SJCRH30 (cell line): ENCODE data around the gene EXOC1. TPM values are rescaled to one million over a fixed set of nuclear protein-coding genes. Genes with fewer than 3 reads are reported as not detected.

ENCODE experiments used
- DNase-seq, 2 experiments: peaks; one replicate each; pipeline ENCODE4 v3.0.0-alpha.2; 2015 to 2020
- H3K27ac ChIP-seq: fragments of 250-450 bp; sonication (Bioruptor Pico); 2 replicates; pipeline ENCODE4 v1.5.1; 2020; ENCODE audit warnings: mild to moderate bottlenecking, moderate library complexity
- H3K27me3 ChIP-seq: fragments of 250-450 bp; sonication (Bioruptor Pico); 2 replicates; pipeline ENCODE4 v1.5.1; 2020; ENCODE audit warnings: mild to moderate bottlenecking, moderate library complexity
- H3K36me3 ChIP-seq: fragments of 250-450 bp; sonication (Bioruptor Pico); 2 replicates; pipeline ENCODE4 v1.5.1; 2020; ENCODE audit warnings: mild to moderate bottlenecking, moderate library complexity
- H3K4me1 ChIP-seq: fragments of 250-450 bp; sonication (Bioruptor Pico); 2 replicates; pipeline ENCODE4 v1.5.1; 2020; ENCODE audit warnings: mild to moderate bottlenecking, moderate library complexity
- H3K4me3 ChIP-seq: fragments of 250-450 bp; sonication (Bioruptor Pico); 2 replicates; pipeline ENCODE4 v1.5.1; 2020; ENCODE audit warnings: mild to moderate bottlenecking, moderate library complexity
- H3K9me3 ChIP-seq: fragments of 250-450 bp; sonication (Bioruptor Pico); replicated peaks from 2 replicates; pipeline ENCODE4 v1.5.1; 2020; ENCODE audit warnings: mild to moderate bottlenecking, moderate library complexity
- total RNA-seq: library from RNA; depleted of rRNA; stranded (reverse); fragments of >200 nt; shearing (Covaris generic); gene quantifications from 2 replicates; pipeline ENCODE4 v1.2.3, GENCODE V29; 2014; rRNA removed

Gene EXOC1, protein sequence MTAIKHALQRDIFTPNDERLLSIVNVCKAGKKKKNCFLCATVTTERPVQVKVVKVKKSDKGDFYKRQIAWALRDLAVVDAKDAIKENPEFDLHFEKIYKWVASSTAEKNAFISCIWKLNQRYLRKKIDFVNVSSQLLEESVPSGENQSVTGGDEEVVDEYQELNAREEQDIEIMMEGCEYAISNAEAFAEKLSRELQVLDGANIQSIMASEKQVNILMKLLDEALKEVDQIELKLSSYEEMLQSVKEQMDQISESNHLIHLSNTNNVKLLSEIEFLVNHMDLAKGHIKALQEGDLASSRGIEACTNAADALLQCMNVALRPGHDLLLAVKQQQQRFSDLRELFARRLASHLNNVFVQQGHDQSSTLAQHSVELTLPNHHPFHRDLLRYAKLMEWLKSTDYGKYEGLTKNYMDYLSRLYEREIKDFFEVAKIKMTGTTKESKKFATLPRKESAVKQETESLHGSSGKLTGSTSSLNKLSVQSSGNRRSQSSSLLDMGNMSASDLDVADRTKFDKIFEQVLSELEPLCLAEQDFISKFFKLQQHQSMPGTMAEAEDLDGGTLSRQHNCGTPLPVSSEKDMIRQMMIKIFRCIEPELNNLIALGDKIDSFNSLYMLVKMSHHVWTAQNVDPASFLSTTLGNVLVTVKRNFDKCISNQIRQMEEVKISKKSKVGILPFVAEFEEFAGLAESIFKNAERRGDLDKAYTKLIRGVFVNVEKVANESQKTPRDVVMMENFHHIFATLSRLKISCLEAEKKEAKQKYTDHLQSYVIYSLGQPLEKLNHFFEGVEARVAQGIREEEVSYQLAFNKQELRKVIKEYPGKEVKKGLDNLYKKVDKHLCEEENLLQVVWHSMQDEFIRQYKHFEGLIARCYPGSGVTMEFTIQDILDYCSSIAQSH
- 29.0 and 39.9 TPM in 2 replicates for total RNA-seq

DNA sequence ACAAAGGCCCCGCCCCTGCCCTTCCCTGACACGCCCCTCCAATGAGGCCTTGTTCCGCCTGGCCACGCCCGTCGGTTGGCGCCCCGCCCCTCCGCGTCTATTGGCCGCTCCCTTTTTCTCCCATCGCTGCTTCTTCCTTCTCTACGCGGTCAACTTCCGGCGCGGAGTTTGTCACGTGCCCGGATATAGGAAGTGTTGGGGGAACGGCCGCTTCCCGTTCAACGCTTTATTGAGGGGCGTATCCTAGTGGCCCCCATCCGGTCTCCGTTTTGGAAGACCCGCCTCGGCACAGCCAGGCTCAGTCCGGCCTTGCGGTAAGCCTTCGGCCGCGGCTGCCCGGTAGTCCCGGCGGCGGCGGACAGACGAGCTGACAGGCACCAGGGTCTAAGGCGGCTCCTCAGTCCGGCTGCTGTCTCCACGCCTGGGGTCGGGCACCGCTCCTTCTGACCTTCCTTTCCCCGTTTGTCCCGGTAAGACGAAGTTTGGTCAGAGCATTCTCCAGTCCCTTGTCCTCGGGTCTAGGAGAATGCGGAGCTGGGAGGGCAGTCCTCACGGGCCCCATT is at the start of gene EXOC1:
Gene EXOC1, plus strand, starts transcription at position 165 of the 563 bp plus-strand sequence. CDS start 4,676 bp downstream, outside the sequence.
- Histone ChIP-seq H3K27me3 (no peaks in the 10 kb centered on the region), H3K36me3 (peaks cover under 1% of the 10 kb centered on the region; the same call in 1 of the 2 replicates), H3K4me3 (peak within 1 kb of the TSS; percentile 95), H3K27ac (peak within 1 kb of the TSS; percentile 62), H3K4me1 (no peaks in the 10 kb centered on the region; the same call in 1 of the 2 replicates), H3K9me3 (no peaks in the 10 kb centered on the region)
- peak; percentile 99 for DNase-seq

DNA sequence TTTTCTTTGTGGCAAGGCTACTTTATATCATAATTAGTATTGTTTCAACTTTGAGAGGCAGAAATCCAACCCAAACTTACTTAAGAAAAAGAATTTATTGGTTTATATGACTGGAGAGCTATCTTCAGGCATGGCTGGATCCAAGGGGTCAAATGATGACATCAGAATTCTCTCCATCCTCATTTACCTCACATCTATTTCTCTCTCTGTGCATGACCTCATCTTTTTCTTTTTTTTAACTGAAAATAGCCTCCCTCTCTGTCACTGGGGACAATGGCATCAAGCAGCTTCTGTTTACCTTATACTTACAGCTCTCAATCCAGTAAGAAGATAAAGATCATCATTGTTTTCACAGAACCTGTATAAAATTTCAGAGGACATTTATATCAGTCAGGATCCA is 45.9 kb upstream of the EXOC1 start:
- no peak for DNase-seq
- Histone ChIP-seq H3K4me1 (no peaks in the 10 kb centered on the region), H3K4me3 (no peak overlapping the region), H3K36me3 (no peaks in the 10 kb centered on the region), H3K27me3 (no peaks in the 10 kb centered on the region), H3K27ac (no peak overlapping the region), H3K9me3 (no peaks in the 10 kb centered on the region)

DNA sequence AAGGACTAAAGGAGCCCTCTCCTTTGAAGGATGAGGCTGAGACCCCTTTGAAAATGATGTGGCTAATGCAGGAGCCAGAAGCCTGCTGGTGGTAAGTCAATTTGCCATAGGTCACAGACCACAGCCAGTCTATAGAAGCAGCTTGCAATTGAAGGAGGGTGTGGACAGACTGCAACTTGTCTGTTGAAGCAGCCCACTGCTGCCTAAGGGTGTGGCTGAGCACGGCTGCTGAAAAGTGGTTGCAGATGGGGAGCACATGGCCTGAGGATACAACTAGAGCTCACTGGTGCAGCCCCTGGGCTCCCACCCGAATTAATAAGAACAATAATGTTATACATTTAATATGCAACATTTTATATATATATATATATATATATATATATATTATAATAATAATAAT is 45.3 kb upstream of the EXOC1 start:
- Histone ChIP-seq H3K27me3 (no peaks in the 10 kb centered on the region), H3K4me1 (no peaks in the 10 kb centered on the region), H3K4me3 (no peak overlapping the region), H3K27ac (no peak overlapping the region), H3K9me3 (no peaks in the 10 kb centered on the region), H3K36me3 (no peaks in the 10 kb centered on the region)
- no peak for DNase-seq

DNA sequence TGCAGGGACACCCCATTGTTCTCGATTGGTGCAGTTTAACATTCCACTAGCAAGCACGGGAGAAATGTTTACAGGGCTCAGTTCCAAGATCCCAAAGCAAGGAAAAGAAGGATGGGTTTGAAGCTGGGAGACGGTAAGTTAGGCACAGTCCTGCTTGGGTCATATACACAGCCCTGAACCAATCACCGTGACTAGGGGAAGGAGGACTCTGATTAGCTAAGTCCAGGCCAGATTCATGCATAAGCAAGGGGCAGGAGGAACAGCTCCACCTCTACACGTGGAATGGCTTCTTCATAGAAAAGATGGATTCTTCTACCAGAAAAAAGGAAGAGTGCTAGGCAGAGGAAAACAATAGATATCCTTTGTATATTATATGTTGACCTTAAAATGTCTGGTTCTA is 44.8 kb upstream of the EXOC1 start:
- Histone ChIP-seq H3K27me3 (no peaks in the 10 kb centered on the region), H3K9me3 (no peaks in the 10 kb centered on the region), H3K4me3 (no peak overlapping the region), H3K27ac (no peak overlapping the region), H3K36me3 (no peaks in the 10 kb centered on the region), H3K4me1 (no peaks in the 10 kb centered on the region)
- DNase-seq = no peak

DNA sequence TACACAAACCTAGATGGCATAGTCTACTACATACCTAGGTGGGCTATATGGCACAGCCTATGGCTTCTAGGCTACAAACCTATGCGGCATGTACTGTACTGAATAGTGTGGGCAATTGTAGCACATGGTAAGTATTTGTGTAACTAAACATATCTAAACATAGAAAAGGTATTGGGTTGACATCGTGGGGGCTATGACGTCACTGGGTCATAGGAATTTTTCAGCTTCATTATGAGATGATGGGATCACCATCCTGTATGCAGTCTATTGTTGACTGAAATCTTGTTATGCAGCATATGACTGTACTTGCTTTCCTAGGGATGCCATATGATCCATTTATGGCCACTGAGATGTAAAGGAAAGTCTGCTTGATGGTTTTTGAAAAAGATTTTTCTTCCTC is 35.8 kb upstream of the EXOC1 start:
- DNase-seq = no peak
- Histone ChIP-seq H3K27me3 (no peaks in the 10 kb centered on the region; the same call in 1 of the 2 replicates), H3K9me3 (no peaks in the 10 kb centered on the region), H3K27ac (no peak overlapping the region), H3K36me3 (no peaks in the 10 kb centered on the region), H3K4me3 (no peak overlapping the region), H3K4me1 (no peaks in the 10 kb centered on the region)

DNA sequence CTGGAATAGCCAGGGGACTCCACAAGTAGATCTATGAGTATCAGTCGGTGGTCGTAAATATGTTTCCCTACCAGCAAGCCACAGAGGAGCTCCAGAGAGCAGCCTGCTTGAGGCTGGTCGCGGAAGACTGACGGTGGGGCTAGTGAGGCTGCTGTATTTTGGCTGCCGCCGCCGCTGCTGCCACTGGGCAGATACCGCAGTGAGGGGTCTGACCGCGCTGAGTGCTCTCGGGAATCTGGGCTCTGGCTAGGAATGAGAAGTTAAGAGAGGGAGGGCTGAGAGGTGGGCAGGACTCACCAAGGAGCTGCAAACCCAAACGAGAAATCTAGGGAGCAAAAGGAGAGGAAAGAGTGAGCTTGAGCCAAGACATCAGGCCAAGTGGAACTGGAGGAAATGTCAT is 33.8 kb upstream of the EXOC1 start, which contains the start of gene EXOC1L:
Gene EXOC1L, plus strand, starts transcription at position 157 of the 400 bp plus-strand sequence. Its CDS starts 237 bp downstream, at position 394.
- H3K36me3 ChIP-seq = no peaks in the 10 kb centered on the region
- H3K4me1 ChIP-seq = no peaks in the 10 kb centered on the region
- no peak within 1 kb of the TSS for H3K4me3 ChIP-seq
- H3K27ac ChIP-seq = no peak within 1 kb of the TSS
- DNase-seq = no peak
- H3K9me3 ChIP-seq = no peaks in the 10 kb centered on the region; the same call in 1 of the 2 replicates
- H3K27me3 ChIP-seq = no peaks in the 10 kb centered on the region; the same call in 1 of the 2 replicates

- DNase-seq = no peak
These were observed 33.2 kb upstream of the EXOC1 start for GRCh38 chr4:55820279-55820678.

GRCh38 chr4:55822329-55822728 is 31.1 kb upstream of the EXOC1 start:
- Histone ChIP-seq H3K4me1 (no peaks in the 10 kb centered on the region), H3K4me3 (no peak overlapping the region), H3K9me3 (no peaks in the 10 kb centered on the region; the same call in 1 of the 2 replicates), H3K27ac (no peak overlapping the region), H3K27me3 (no peaks in the 10 kb centered on the region; the same call in 1 of the 2 replicates), H3K36me3 (no peaks in the 10 kb centered on the region)
- no peak for DNase-seq

More at GRCh38 chr4:55820279-55820678, 33.2 kb upstream of the EXOC1 start:
- no peaks in the 10 kb centered on the region for H3K4me1 ChIP-seq
- H3K9me3 ChIP-seq = no peaks in the 10 kb centered on the region; the same call in 1 of the 2 replicates
- H3K27me3 ChIP-seq = no peaks in the 10 kb centered on the region; the same call in 1 of the 2 replicates
- H3K36me3 ChIP-seq = no peaks in the 10 kb centered on the region
- H3K4me3 ChIP-seq = no peak overlapping the region
- H3K27ac ChIP-seq = no peak overlapping the region

DNA sequence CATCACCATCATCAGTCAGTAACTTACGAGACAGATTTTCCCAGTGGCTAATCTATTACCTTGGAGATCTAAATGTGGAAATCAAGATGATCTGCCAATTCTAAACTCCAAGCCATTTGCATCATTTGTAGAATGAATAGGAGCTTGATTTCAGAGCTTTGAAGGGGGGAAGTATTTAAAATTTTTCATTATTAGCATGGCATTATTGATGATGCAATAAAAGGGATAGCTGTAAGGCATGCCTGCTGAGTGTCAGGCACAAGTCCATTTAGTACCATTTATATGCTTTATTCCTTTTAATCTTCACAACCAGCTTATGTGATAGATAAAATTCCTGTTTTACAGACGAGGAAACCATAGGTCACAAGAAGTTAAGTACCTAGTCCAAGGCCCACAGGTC is 28.6 kb upstream of the EXOC1 start:
- H3K27ac ChIP-seq = no peak overlapping the region
- H3K27me3 ChIP-seq = no peaks in the 10 kb centered on the region
- H3K4me1 ChIP-seq = no peaks in the 10 kb centered on the region
- H3K4me3 ChIP-seq = no peak overlapping the region
- no peak for DNase-seq
- H3K9me3 ChIP-seq = no peaks in the 10 kb centered on the region; the same call in 1 of the 2 replicates
- H3K36me3 ChIP-seq = no peaks in the 10 kb centered on the region

GRCh38 chr4:55826986-55827385 is 26.5 kb upstream of the EXOC1 start:
- Histone ChIP-seq H3K4me3 (no peak overlapping the region), H3K9me3 (no peaks in the 10 kb centered on the region; the same call in 1 of the 2 replicates), H3K27ac (no peak overlapping the region), H3K36me3 (no peaks in the 10 kb centered on the region), H3K27me3 (no peaks in the 10 kb centered on the region; the same call in 1 of the 2 replicates), H3K4me1 (no peaks in the 10 kb centered on the region)
- no peak for DNase-seq

GRCh38 chr4:55827582-55827981 is 25.9 kb upstream of the EXOC1 start:
- H3K4me3 ChIP-seq = no peak overlapping the region
- no peaks in the 10 kb centered on the region; the same call in 1 of the 2 replicates for H3K27me3 ChIP-seq
- no peaks in the 10 kb centered on the region for H3K4me1 ChIP-seq
- no peaks in the 10 kb centered on the region; the same call in 1 of the 2 replicates for H3K9me3 ChIP-seq
- H3K27ac ChIP-seq = no peak overlapping the region
- DNase-seq = no peak
- H3K36me3 ChIP-seq = no peaks in the 10 kb centered on the region

DNA sequence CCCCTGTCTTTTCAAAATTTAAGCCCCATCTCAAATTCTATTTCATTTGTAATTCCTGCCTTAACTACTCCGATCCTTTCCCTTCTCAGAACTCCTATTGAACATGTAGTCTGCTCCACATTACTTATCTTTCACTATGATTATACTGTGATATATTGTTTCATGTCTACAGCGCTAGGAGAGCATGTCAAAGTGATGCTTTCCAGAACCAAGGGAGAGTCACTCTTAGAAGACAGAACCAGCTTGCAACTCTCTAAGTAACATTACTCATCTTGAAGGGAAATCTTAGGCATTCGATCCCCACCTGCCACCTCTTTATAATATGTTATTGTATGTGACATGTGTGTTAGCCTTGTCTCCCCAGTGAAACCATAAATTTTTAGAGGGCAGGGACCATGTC is 23.4 kb upstream of the EXOC1 start:
- H3K4me1 ChIP-seq = no peaks in the 10 kb centered on the region
- no peaks in the 10 kb centered on the region for H3K9me3 ChIP-seq
- H3K4me3 ChIP-seq = no peak overlapping the region
- H3K27ac ChIP-seq = no peak overlapping the region
- no peaks in the 10 kb centered on the region for H3K36me3 ChIP-seq
- DNase-seq = no peak
- no peaks in the 10 kb centered on the region; the same call in 1 of the 2 replicates for H3K27me3 ChIP-seq

- Histone ChIP-seq H3K27me3 (no peaks in the 10 kb centered on the region; the same call in 1 of the 2 replicates), H3K4me3 (no peak overlapping the region), H3K4me1 (no peaks in the 10 kb centered on the region), H3K27ac (no peak overlapping the region), H3K36me3 (no peaks in the 10 kb centered on the region), H3K9me3 (no peaks in the 10 kb centered on the region)
- no peak for DNase-seq
These were observed 22.7 kb upstream of the EXOC1 start for GRCh38 chr4:55830716-55831115.

GRCh38 chr4:55834086-55834795 is 19.2 kb upstream of the EXOC1 start:
- Histone ChIP-seq H3K9me3 (no peaks in the 10 kb centered on the region), H3K4me3 (no peak overlapping the region), H3K27me3 (no peaks in the 10 kb centered on the region; the same call in 1 of the 2 replicates), H3K4me1 (no peaks in the 10 kb centered on the region), H3K36me3 (no peaks in the 10 kb centered on the region), H3K27ac (no peak overlapping the region)
- no peak for DNase-seq
